HG03457 (cell line): ENCODE measurements around the gene ACAA2.

ENCODE experiments used
- ATAC-seq: cut with Tn5 transposase; IDR thresholded peaks from one replicate; pipeline ENCODE4 v1.9.1; 2021; ENCODE audit warnings: moderate number of reproducible peaks; ENCODE audit not compliant: unreplicated experiment

Gene ACAA2

GRCh38 chr18:49744376-49745008, 68.8 kb downstream of the ACAA2 start:
- no peak for ATAC-seq

GRCh38 chr18:49743117-49743567, 70.2 kb downstream of the ACAA2 start:
- ATAC-seq, result no peak

GRCh38 chr18:49742316-49743116, 70.8 kb downstream of the ACAA2 start:
- ATAC-seq, result no peak

- ATAC-seq, result no peak
Observed at GRCh38 chr18:49739275-49739674, 74.1 kb downstream of the ACAA2 start.

- no peak for ATAC-seq
Observed at GRCh38 chr18:49738721-49739120, 74.6 kb downstream of the ACAA2 start.

- ATAC-seq, result no peak
Observed at GRCh38 chr18:49734836-49735235, 78.5 kb downstream of the ACAA2 start.

GRCh38 chr18:49733896-49734585, 79.3 kb downstream of the ACAA2 start:
- ATAC-seq, result no peak

- no peak for ATAC-seq
Observed at GRCh38 chr18:49733321-49733720, 80.0 kb downstream of the ACAA2 start.
